GM12878 (cell line): ENCODE data around the gene KRTAP5-4.
"Not testable (repeated sequence)": the region's sequence is repeated elsewhere in the genome, so short reads cannot be mapped to it uniquely, and the experiment has no call there.

Experiments
- GABPA ChIP-seq: IDR thresholded peaks from 2 replicates; pipeline ENCODE4 v1.6.1; 2014; ENCODE audit warnings: antibody characterized with exemption, low read depth, mild to moderate bottlenecking, inconsistent platforms
- MTA3 ChIP-seq: IDR thresholded peaks from 2 replicates; pipeline ENCODE4 v1.6.1; 2012; ENCODE audit warnings: low read length, inconsistent platforms, borderline replicate concordance
- MYB ChIP-seq: fragments of 150-350 bp; IDR thresholded peaks from 2 replicates; pipeline ENCODE4 v1.6.1; 2014; ENCODE audit warnings: mild to moderate bottlenecking, low read depth, low read length, borderline replicate concordance
- SMC3 ChIP-seq: IDR thresholded peaks from 2 replicates; pipeline ENCODE4 v1.6.1; 2011; ENCODE audit warnings: low read length, improper control_type of control experiment, borderline replicate concordance
- TAF1 ChIP-seq: IDR thresholded peaks from 2 replicates; pipeline ENCODE4 v1.6.1; 2011; ENCODE audit warnings: mild to moderate bottlenecking, low read depth, low read length, borderline replicate concordance
- ZBTB33 ChIP-seq: fragments of 450-650 bp; IDR thresholded peaks from 2 replicates; pipeline ENCODE4 v1.6.1; 2017; ENCODE audit warnings: mild to moderate bottlenecking
- ZNF274 ChIP-seq: IDR thresholded peaks from one replicate; pipeline ENCODE4 v1.8.0; 2011; ENCODE audit not compliant: insufficient read length, insufficient read depth
- ZZZ3 ChIP-seq: IDR thresholded peaks from 2 replicates; pipeline ENCODE4 v1.6.1; 2011; ENCODE audit warnings: low read depth; ENCODE audit not compliant: control insufficient read depth, insufficient read length
- TF ChIP-seq, protein P1 (sequence below), 3 experiments: IDR thresholded peaks in 2 of 3; conservative IDR thresholded peaks in 1 of 3; 2 replicates each; pipeline ENCODE4 v1.5.1; 2011; ENCODE audit warnings: low read depth in 3 of 3, low read length in 3 of 3, mild to moderate bottlenecking in 3 of 3, control low read depth in 2 of 3, moderate library complexity in 2 of 3, inconsistent platforms in 1 of 3, mixed read lengths in 1 of 3; ENCODE audit not compliant: control insufficient read depth in 2 of 3, insufficient read depth in 1 of 3; ENCODE audit errors: extremely low read depth in 1 of 3
- TF ChIP-seq, protein P2 (sequence below): IDR thresholded peaks from 2 replicates; pipeline ENCODE4 v1.6.1; 2012; ENCODE audit warnings: mild to moderate bottlenecking, low read depth, low read length

DNA sequence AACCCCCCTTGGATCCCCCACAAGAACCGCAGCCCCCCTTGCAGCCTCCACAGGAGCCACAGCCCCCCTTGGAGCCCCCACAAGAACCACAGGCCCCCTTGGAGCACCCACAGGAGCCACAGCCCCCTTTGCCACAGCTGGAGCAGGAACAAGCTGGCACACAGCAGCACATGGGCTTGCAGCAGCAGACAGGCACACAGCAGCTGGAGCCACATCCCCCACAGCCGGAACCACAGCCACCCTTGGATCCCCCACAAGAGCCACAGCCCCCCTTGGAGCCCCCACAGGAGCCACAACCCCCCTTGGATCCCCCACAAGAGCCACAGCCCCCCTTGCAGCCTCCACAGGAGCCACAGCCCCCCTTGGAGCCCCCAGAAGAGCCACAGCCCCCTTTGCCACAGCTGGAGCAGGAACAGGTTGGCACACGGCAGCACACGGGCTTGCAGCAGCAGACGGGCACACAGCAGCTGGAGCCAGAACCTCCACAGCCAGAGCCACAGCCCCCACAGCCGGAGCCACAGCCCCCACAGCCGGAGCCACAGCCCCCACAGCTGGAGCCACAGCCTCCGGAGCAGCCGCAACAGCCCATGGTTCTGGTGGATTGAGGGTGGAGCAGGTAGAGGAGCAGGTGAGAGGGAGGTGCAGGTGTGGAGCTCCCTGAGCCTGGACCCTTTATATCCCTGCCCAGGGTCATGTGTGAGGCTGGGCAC is 37.1 kb downstream of the KRTAP5-4 start, which contains the start of gene KRTAP5-1:
- not testable (repeated sequence) for TF ChIP-seq ZBTB33, TAF1, ZZZ3, ZNF274, GABPA, SMC3, MTA3, MYB
- TF ChIP-seq, protein P1, sequence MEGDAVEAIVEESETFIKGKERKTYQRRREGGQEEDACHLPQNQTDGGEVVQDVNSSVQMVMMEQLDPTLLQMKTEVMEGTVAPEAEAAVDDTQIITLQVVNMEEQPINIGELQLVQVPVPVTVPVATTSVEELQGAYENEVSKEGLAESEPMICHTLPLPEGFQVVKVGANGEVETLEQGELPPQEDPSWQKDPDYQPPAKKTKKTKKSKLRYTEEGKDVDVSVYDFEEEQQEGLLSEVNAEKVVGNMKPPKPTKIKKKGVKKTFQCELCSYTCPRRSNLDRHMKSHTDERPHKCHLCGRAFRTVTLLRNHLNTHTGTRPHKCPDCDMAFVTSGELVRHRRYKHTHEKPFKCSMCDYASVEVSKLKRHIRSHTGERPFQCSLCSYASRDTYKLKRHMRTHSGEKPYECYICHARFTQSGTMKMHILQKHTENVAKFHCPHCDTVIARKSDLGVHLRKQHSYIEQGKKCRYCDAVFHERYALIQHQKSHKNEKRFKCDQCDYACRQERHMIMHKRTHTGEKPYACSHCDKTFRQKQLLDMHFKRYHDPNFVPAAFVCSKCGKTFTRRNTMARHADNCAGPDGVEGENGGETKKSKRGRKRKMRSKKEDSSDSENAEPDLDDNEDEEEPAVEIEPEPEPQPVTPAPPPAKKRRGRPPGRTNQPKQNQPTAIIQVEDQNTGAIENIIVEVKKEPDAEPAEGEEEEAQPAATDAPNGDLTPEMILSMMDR (IDR thresholded peaks at IDR 0.05 in 2 of 3, conservative IDR thresholded peaks at IDR 0.05 in 1 of 3; ENCODE audit: control insufficient read depth in 2 of 3, extremely low read depth in 1 of 3, insufficient read depth in 1 of 3, low read depth in 3 of 3, low read length in 3 of 3): not testable (repeated sequence)
- TF ChIP-seq, protein P2, sequence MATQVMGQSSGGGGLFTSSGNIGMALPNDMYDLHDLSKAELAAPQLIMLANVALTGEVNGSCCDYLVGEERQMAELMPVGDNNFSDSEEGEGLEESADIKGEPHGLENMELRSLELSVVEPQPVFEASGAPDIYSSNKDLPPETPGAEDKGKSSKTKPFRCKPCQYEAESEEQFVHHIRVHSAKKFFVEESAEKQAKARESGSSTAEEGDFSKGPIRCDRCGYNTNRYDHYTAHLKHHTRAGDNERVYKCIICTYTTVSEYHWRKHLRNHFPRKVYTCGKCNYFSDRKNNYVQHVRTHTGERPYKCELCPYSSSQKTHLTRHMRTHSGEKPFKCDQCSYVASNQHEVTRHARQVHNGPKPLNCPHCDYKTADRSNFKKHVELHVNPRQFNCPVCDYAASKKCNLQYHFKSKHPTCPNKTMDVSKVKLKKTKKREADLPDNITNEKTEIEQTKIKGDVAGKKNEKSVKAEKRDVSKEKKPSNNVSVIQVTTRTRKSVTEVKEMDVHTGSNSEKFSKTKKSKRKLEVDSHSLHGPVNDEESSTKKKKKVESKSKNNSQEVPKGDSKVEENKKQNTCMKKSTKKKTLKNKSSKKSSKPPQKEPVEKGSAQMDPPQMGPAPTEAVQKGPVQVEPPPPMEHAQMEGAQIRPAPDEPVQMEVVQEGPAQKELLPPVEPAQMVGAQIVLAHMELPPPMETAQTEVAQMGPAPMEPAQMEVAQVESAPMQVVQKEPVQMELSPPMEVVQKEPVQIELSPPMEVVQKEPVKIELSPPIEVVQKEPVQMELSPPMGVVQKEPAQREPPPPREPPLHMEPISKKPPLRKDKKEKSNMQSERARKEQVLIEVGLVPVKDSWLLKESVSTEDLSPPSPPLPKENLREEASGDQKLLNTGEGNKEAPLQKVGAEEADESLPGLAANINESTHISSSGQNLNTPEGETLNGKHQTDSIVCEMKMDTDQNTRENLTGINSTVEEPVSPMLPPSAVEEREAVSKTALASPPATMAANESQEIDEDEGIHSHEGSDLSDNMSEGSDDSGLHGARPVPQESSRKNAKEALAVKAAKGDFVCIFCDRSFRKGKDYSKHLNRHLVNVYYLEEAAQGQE: not testable (repeated sequence)
